HPDE6-E6E7 (cell line): ENCODE measurements around the gene PRPH2.
A peak's percentile ranks its signal among the peaks of the same experiment; 100 is the strongest.
"Not testable (repeated sequence)": the region's sequence is repeated elsewhere in the genome, so short reads cannot be mapped to it uniquely, and the experiment has no call there.

Source experiments
- DNase-seq: peaks from one replicate; pipeline ENCODE4 v3.0.0; 2011; ENCODE audit warnings: missing footprints; ENCODE audit errors: extremely low spot score

Gene PRPH2

DNA sequence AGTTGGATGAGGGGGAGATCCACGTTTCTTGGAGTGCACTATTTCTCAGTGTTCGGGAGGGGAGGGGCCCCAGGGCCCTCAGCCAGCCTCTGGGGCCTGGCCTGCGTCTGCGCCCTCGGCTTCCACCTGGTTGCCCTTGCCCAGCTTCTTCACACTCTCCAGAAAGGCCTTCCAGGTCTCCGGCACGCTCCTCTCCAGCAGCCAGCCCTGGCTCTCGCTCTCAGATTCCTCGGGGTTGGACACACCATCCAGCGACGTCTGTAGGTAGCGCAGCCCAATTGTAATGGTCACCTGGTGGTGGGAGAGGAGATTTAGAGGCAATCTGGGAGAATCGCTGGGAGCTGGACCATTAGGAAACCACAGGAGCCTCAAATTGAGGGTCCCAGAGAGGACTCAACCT, 24.2 kb downstream of the PRPH2 start:
- no peak for DNase-seq

DNA sequence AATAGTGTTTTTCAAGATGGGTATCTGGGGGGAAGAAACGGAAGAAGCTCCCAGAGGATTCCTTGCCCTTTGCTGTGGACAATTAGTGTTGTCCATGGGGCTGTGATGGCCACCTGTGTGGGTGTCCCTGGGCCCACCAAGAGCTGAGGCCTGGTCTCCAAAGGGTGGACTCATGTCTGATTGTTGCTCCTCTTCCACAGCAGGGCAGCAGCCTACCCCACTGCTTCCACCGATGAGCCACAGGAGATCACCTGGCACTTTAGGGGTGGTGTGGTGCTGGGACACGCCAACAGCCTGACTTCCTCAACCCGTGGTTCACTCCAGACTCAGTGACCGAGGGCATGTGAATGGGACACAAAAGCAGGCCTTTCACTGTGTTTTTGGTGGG, 25.1 kb downstream of the PRPH2 start:
- DNase-seq = no peak

- DNase-seq = no peak
Measured at GRCh38 chr6:42696526-42697267, 25.7 kb downstream of the PRPH2 start.

DNA sequence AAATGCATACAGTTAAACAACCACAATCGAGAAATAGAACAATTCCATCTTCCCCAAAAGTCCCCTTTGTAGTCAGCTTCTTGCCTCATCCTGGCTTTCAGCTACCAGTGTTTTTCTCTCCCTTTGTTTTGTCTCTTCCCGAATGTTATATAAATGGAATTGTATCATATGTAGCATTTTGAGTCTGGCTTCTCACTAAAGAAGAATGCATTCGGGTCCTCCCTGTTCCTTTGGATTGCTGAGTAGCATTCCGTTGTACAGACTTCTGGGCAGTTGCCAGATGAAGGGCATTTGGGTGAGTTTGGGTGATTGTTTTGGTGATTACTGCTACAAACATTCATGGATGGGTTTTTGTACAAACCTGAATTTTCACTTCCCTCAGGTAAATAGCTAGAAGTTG, 27.8 kb downstream of the PRPH2 start:
- DNase-seq = peak; percentile 21

DNA sequence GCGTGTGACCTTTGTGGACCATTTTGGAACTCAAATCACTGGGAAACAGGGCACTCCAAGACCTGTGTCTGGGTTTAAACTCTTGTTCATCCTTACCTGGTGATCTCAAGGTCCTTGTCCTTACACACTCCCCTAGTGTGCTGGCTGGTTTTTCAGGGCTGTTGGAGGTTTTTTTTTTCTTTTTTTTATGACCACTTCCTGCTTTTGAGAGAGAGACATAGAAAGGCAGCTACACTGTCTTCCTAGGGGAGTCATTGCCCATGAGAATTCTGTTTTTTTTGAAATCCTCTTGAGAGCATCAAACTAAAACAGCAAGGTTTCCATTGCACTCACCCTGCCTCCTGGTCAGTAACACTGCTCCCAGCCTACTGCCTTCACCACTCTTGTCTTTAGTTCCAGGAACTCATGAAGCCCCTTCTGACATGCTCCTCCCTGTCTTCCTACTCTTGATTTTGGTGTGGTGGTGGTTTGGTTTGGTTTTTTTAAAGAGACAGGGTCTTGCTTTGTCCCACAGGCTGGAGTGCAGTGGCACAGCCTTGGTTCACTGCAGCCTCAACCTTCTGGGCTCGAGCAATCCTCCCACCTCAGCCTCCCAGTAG, 28.6 kb downstream of the PRPH2 start:
- no peak for DNase-seq

DNA sequence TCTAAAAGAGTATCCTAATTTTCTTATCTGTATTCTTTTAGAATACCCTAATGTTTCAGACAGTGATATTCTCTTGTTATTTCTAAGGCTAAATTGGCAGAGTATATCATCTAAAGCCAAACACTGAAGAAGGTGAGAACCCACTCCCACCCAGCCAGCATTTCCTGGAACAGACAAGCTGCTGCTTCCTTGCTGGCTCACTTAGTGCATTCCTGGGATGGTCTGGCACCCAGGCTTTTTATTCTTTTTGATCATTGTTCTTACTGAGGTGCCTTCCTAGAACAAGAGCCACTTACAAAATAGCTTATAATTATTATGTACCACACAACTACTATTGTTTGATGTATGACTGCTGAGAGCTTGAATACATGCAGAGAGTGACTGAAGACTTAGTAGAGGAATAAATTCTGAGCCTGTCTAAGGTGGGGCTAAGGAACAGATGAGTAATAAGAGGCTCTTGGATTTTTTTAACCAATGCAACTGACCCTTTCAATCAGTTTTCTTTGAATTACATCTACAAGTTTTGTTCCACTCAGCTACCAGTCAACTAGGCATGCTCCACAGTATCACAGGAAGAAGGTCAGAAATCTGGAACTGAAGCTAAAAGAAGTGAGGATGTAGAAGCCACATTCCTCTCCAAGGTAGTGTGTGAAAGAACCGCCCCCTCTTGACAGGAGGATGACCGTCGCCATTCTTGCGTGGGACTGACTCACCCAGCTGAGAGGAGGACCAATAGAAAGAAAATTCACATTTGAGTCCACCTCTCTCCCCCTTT, 30.1 kb downstream of the PRPH2 start:
- peak; percentile 69 for DNase-seq

DNA sequence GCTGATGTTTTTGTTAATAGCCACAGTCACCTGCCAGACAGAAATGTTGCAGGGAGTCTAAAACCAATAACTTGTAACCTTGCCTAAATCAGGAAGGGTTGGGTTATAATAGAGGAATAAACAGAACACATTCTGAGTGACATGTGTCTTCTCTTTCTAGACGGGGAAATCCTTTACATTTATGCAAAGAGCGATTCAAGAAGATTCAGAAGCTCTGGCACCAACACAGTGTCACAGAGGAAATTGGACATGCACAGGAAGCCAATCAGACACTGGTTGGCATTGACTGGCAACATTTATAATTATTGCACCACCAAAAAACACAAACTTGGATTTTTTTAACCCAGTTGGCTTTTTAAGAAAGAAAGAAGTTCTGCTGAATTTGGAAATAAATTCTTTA, 31.5 kb downstream of the PRPH2 start:
- DNase-seq = no peak

GRCh38 chr6:42690151-42690702, 32.2 kb downstream of the PRPH2 start:
- DNase-seq = no peak

GRCh38 chr6:42689371-42689770, 33.0 kb downstream of the PRPH2 start:
- no peak for DNase-seq

- DNase-seq = no peak
Measured at GRCh38 chr6:42688281-42688680, 34.1 kb downstream of the PRPH2 start.

GRCh38 chr6:42679358-42679757, 43.0 kb downstream of the PRPH2 start:
- no peak for DNase-seq

DNA sequence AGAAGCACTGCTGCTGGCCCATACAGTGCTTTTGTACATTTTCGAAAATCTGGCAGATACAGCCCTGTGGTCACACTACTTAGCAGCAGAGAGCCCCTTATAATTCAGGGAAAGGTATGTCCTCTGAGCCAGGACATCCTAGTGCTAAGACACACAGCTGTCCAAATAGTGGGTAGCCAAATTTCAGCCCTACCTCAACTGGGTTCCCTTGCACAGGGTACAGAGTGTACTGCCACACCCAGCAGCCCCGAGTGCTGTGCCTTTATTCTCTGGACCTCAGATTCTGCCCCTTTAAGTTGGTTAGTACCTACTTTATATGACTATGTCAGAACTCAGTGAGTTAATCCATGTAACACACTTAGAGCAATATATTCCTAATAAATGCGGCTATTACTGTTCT, 47.6 kb downstream of the PRPH2 start:
- no peak for DNase-seq

GRCh38 chr6:42674368-42674767, 48.0 kb downstream of the PRPH2 start:
- not testable (repeated sequence) for DNase-seq

DNA sequence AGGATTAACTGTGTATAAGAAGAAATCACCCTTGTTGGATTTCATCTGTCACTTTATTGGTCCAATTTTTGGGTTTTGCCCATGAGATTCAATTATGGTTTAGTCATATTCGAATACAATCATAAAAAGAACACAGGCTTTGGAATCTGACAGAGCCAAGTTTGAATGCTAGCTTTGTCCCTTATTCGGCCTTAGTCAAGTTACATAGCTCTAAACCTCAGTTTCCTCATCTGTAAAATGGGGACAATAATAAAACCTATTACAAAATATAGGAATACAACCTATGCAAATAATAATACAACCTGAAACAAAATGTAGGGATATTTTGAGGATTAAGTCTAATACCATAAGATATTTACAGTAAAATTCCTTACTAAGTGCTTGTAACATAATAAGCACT, 57.7 kb downstream of the PRPH2 start:
- no peak for DNase-seq

DNA sequence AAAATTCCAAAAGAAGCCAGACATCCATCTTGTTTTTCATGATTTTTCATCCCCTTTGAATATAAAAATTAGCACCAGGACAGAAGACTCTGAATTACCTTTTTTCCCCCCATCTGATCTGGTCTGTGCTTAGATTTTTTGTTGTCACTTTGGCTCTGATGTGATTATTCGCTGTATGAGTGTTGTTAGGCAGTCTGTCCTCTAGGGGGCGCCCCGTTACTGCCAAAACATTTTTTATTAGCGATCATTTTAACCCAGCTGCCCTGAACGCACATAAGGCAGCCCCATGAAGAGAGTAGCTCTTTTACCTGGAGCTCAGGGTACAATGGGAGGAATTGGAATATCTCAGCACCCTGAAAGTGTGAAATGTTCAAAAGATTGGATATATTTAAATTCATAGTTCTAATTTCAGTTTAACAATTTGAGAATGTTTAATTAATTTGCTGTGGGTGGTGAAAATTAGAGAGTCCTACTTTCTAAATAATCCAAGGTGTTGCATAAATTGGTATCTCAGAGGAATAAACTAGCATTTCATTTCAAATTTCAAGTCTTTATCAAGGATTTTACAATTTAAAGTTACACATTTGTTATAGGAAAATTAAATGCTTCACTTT, 60.8 kb downstream of the PRPH2 start:
- DNase-seq = peak; percentile 41

GRCh38 chr6:42659806-42660205, 62.6 kb downstream of the PRPH2 start:
- no peak for DNase-seq

- no peak for DNase-seq
Measured at GRCh38 chr6:42653851-42654250, 68.5 kb downstream of the PRPH2 start.

DNA sequence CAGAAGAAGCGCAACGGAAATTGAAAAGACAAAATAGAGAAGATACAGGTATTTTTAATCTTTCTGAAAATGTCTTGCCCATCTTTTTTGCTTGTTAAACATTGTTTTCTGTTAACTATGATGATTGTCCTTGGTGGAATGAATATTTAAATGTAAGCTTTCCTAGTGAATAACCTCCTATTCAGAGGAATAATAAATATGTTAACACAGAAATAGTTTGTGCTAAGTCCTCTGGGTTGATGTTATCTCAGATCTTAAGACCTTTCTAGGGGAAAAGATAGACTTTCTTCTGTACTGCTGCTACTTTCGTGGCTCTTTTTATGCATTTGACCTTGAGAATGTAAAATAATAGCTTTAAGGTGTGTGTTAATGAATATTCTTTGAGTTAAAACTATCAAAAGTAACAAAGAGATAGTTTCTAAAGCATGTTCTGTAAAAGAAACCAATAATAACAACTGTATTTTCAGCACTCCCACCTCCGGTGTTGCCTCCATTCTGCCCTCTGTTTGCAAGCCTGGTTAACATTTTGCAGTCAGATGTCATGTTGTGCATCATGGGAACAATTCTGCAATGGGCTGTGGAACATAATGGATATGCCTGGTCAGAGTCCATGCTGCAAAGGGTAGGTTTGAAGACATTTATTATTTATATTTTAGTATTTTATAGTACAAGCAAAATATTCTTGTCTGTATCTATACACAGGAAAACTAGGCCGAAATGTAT, 70.2 kb downstream of the PRPH2 start:
- no peak for DNase-seq
